Adrenal gland (tissue), 12 donors: Measurements from ENCODE around the gene PRR20G. TPM values are rescaled to one million over a fixed set of nuclear protein-coding genes. Genes with fewer than 3 reads are reported as not detected.

Experiments used
- DNase-seq, 7 donors: peaks; one replicate each; pipeline ENCODE4 v3.0.0-alpha.2; 2019 to 2020
- H3K27ac ChIP-seq, 5 donors: fragments of 200-600 bp; sonication (generic) in 4 of 5; 1 replicate in 3 of 5; 2 replicates in 2 of 5; pipeline versions ENCODE4 v1.5.1 to v1.8.0; 2016 to 2020; ENCODE audit warnings: mild to moderate bottlenecking in 1 of 5
- H3K27me3 ChIP-seq: fragments of 200-600 bp; 2 replicates; pipeline ENCODE4 v1.8.0; 2021
- H3K36me3 ChIP-seq, 2 donors: fragments of 200-600 bp; replicated peaks in 1 of 2; 1 replicate in 1 of 2; 2 replicates in 1 of 2; pipeline versions ENCODE4 v1.5.1 to v1.8.0; 2018 to 2022
- H3K4me1 ChIP-seq, 2 donors: fragments of 200-600 bp; replicated peaks in 1 of 2; 1 replicate in 1 of 2; 2 replicates in 1 of 2; pipeline versions ENCODE4 v1.5.1 to v1.8.0; 2018 to 2021
- H3K4me3 ChIP-seq, 4 donors: fragments of 200-600 bp; sonication (generic) in 3 of 4; one replicate each; pipeline ENCODE4 v1.5.1; 2016 to 2018
- H3K9me3 ChIP-seq, 3 donors: fragments of 200-600 bp; sonication (generic) in 1 of 3; replicated peaks in 1 of 3; 1 replicate in 2 of 3; 2 replicates in 1 of 3; pipeline versions ENCODE4 v1.5.1 to v1.8.0; 2016 to 2021
- POLR2A ChIP-seq, 2 donors: fragments of 450-650 bp; IDR thresholded peaks; one replicate each; pipeline ENCODE4 v1.6.1; 2017; ENCODE audit warnings: antibody characterized with exemption in 2 of 2, mild to moderate bottlenecking in 2 of 2, moderate library complexity in 1 of 2
- WGBS, 4 donors: extraction: QIAGEN DNeasy Blood & Tissue Kit in 2 of 4; methylation state at CpG; one replicate each; pipeline versions ENCODE4 v1.1.5 to v1.1.7; 2013 to 2017; 5-methylcytosine and 5-hydroxymethylcytosine counted together
- intact Hi-C, 2 donors: fragments of 100-400 bp; cut with DNase I; formaldehyde crosslinking; loops; one replicate each; pipeline versions ENCODE4 v1.14.1 to v1.15.0; 2022 to 2023
- polyA plus RNA-seq, 3 donors: library from polyadenylated mRNA; stranded (reverse); fragments of 200-250 nt in 2 of 3; fragments of 350-450 nt in 1 of 3; fragmentation: Illumina TruSeq in 1 of 3; extraction: RNeasy Lipid Tissue Mini Kit (QIAGEN cat#74804) in 1 of 3; gene quantifications; one replicate each; pipeline ENCODE4 v1.2.3, GENCODE V29; 2013 to 2014
- total RNA-seq, 9 donors: library from RNA; depleted of rRNA in 4 of 9; stranded (reverse); fragments of >200 nt in 4 of 9; fragments of 120-200 nt in 1 of 9; fragmentation: NEBNext Ultra II Directional in 1 of 9; extraction: Animal tissue kit (Norgen Biotek cat#: 25700) in 1 of 9; gene quantifications; one replicate each; pipeline versions ENCODE4 v1.1.0 to v1.2.4, GENCODE V29; 2013 to 2023
- TF ChIP-seq, protein P1 (sequence below), 6 experiments: fragments of 450-650 bp in 4 of 6; fragments of 200-600 bp in 2 of 6; sonication (generic) in 1 of 6; IDR thresholded peaks; 1 replicate in 5 of 6; 2 replicates in 1 of 6; pipeline versions ENCODE4 v1.5.1 to v1.8.0; 2016 to 2021; ENCODE audit warnings: antibody characterized with exemption in 6 of 6, mild to moderate bottlenecking in 2 of 6, moderate library complexity in 1 of 6
- donor health status: healthy with polysubstance abuse.
- donor health status: Bipolar disorder and iron deficiency.
- donor health status: DM: yes; HTN: yes; CAD: no.
- donor health status: DM: no; HTN: no; CAD: no.
- donor health status: DM: no; HTN: no; CAD: no.
- donor health status: DM: yes; HTN: yes; CAD: no.

The PRR20G gene
- total and polyA plus RNA-seq, 12 donors = not detected

DNA sequence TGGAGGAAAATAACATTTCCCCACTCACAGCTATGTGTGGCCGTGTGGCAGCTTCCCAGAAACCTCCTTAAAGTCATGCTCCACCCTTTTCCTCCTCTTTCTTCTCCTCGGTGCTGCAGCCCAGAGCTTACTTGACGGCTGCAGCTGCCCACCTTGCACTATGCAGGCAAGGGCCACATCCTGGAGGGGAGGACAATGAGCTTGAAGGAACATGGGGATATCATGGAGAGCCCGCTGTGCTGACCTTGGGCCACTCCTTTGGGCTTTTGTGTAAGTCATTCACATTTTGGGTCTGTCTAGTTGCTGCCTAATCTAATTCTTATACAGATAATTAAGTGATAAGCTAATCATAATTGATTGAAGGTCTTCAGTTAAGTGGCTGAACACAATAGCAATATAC is 28.0 kb downstream of the PRR20G start:
- no peaks in the 10 kb centered on the region for H3K27me3 ChIP-seq
- H3K36me3 ChIP-seq = no peaks in the 10 kb centered on the region
- TF ChIP-seq, protein P1, sequence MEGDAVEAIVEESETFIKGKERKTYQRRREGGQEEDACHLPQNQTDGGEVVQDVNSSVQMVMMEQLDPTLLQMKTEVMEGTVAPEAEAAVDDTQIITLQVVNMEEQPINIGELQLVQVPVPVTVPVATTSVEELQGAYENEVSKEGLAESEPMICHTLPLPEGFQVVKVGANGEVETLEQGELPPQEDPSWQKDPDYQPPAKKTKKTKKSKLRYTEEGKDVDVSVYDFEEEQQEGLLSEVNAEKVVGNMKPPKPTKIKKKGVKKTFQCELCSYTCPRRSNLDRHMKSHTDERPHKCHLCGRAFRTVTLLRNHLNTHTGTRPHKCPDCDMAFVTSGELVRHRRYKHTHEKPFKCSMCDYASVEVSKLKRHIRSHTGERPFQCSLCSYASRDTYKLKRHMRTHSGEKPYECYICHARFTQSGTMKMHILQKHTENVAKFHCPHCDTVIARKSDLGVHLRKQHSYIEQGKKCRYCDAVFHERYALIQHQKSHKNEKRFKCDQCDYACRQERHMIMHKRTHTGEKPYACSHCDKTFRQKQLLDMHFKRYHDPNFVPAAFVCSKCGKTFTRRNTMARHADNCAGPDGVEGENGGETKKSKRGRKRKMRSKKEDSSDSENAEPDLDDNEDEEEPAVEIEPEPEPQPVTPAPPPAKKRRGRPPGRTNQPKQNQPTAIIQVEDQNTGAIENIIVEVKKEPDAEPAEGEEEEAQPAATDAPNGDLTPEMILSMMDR (IDR thresholded peaks at IDR 0.05) = no peak
- no peak for TF ChIP-seq POLR2A (IDR thresholded peaks at IDR 0.05)
- intact Hi-C loops = no loop called here
- DNase-seq = no peak
- H3K4me3 ChIP-seq = no peak overlapping the region
- 50 to 69% (median 64%) methylated on average over 4 of the region's 4 CpGs for WGBS, 4 donors
- no peaks in the 10 kb centered on the region for H3K4me1 ChIP-seq
- no peak overlapping the region for H3K27ac ChIP-seq
- no peaks in the 10 kb centered on the region for H3K9me3 ChIP-seq

DNA sequence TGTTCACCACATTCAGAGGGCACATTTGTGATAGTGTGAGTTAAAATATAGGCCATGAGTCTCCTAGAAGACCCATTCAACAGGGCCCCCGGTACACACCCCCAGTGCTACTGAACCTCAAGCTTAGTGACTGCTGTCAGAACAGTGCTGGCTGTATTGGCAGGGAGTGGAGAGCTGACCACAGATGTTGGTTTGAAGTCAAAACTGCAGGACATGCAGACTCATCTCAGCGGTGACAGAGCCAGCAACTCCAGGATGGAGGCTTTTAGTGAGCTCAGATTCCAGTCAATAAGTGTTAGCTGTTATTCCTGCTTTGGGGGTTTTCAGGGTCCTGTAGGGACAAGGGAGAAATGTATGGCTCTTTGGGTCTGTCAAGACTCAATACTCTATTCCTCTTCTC is 29.1 kb downstream of the PRR20G start:
- Histone ChIP-seq H3K9me3 (no peaks in the 10 kb centered on the region), H3K4me1 (no peaks in the 10 kb centered on the region), H3K27me3 (no peaks in the 10 kb centered on the region), H3K36me3 (no peaks in the 10 kb centered on the region), H3K27ac (no peak overlapping the region), H3K4me3 (no peak overlapping the region)
- DNase-seq = no peak
- TF ChIP-seq POLR2A (IDR thresholded peaks at IDR 0.05) = no peak
- TF ChIP-seq, protein P1 (IDR thresholded peaks at IDR 0.05) = no peak
- 84 to 100% (median 88%) methylated on average over 2 of the region's 2 CpGs for WGBS, 4 donors
- intact Hi-C loops = no loop called here

DNA sequence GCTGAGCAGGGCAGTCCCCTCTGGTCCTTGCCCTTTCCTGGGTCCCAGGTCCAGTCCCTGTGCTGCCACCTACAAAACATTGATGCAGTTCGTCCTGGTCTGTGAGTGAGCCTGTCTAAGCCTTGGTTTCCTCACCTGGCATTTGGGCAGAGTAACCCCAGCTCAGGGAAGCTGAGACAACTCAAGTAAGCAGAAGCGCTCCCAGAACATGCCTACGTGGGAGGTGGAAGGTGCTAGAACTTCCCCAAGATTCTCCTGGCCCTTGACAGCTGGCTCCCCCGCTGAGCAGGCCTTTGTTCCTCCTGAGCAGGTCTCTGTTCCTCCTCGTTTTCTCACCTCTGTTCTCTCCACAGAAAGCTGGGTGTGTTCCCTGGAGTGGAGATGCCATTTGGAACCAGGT is 30.5 kb downstream of the PRR20G start:
- H3K27me3 ChIP-seq = no peaks in the 10 kb centered on the region
- H3K9me3 ChIP-seq = no peaks in the 10 kb centered on the region
- WGBS, 4 donors = 77 to 88% (median 82%) methylated on average over 5 of the region's 5 CpGs
- H3K4me1 ChIP-seq = no peaks in the 10 kb centered on the region
- no peak for DNase-seq
- no peak for TF ChIP-seq POLR2A (IDR thresholded peaks at IDR 0.05)
- TF ChIP-seq, protein P1 (IDR thresholded peaks at IDR 0.05) = no peak
- H3K4me3 ChIP-seq = no peak overlapping the region
- H3K36me3 ChIP-seq = no peaks in the 10 kb centered on the region
- intact Hi-C loops = no loop called here
- no peak overlapping the region for H3K27ac ChIP-seq

GRCh38 chr3:127256733-127257271 is 31.0 kb downstream of the PRR20G start:
- 79 to 83% (median 82%) methylated on average over 10 of the region's 10 CpGs for WGBS, 4 donors
- Histone ChIP-seq H3K27ac (no peak overlapping the region), H3K4me3 (no peak overlapping the region), H3K27me3 (no peaks in the 10 kb centered on the region), H3K9me3 (no peaks in the 10 kb centered on the region), H3K4me1 (no peaks in the 10 kb centered on the region), H3K36me3 (no peaks in the 10 kb centered on the region)
- TF ChIP-seq, protein P1 (IDR thresholded peaks at IDR 0.05) = no peak
- no peak for TF ChIP-seq POLR2A (IDR thresholded peaks at IDR 0.05)
- no peak for DNase-seq
- intact Hi-C loops = no loop called here
